Cardiac muscle cell (in vitro differentiated cells and primary cell): Measurements from ENCODE around the gene GAB1. TPM values are rescaled to one million over a fixed set of nuclear protein-coding genes. Genes with fewer than 3 reads are reported as not detected.

Source experiments
- DNase-seq, 2 donors: peaks; one replicate each; pipeline versions ENCODE4 v3.0.0 to v3.0.0-alpha.2; 2010 to 2017; ENCODE audit warnings: low read depth in 1 of 2, low spot score in 1 of 2
- H3K27ac ChIP-seq: fragments of 200-600 bp; sonication (generic); 2 replicates; pipeline ENCODE4 v1.5.1; 2016
- H3K27me3 ChIP-seq: fragments of 200-600 bp; sonication (generic); 2 replicates; pipeline ENCODE4 v1.6.0; 2016; ENCODE audit warnings: control low read depth
- H3K36me3 ChIP-seq: fragments of 200-600 bp; sonication (generic); 2 replicates; pipeline ENCODE4 v1.5.1; 2016; ENCODE audit warnings: control low read depth
- H3K4me1 ChIP-seq: fragments of 200-600 bp; sonication (generic); 2 replicates; pipeline ENCODE4 v1.8.1; 2017; ENCODE audit warnings: low read depth, mild to moderate bottlenecking, mixed run types
- H3K4me3 ChIP-seq: fragments of 200-600 bp; sonication (generic); 2 replicates; pipeline ENCODE4 v1.5.1; 2016; ENCODE audit warnings: mild to moderate bottlenecking
- H3K9me3 ChIP-seq: fragments of 200-600 bp; sonication (generic); 2 replicates; pipeline ENCODE4 v1.5.1; 2017; ENCODE audit warnings: low read depth, mild to moderate bottlenecking, control low read depth
- CTCF ChIP-seq: IDR thresholded peaks from 2 replicates; pipeline ENCODE4 v1.5.1; 2012; ENCODE audit warnings: low read depth, mild to moderate bottlenecking, low read length
- polyA plus RNA-seq: library from polyadenylated mRNA; unstranded; fragments of >200 nt; fragmentation: Nextera tagmentation; extraction: Ambion mirVana; gene quantifications from 2 replicates; pipeline ENCODE4 v1.2.1, GENCODE V29; 2016
- total RNA-seq: library from RNA; depleted of rRNA; stranded (reverse); fragments of >200 nt; gene quantifications from 2 replicates; pipeline ENCODE4 v1.2.3, GENCODE V29; 2016

The GAB1 gene
- total and polyA plus RNA-seq, 2 experiments from 2014 or later: 11.9 to 63.9 TPM

GRCh38 chr4:143400082-143400481, 63.4 kb downstream of the GAB1 start:
- H3K36me3 ChIP-seq: no peaks in the 10 kb centered on the region
- no peaks in the 10 kb centered on the region for H3K27me3 ChIP-seq
- DNase-seq: no peak
- no peak overlapping the region for H3K27ac ChIP-seq
- no peak overlapping the region for H3K4me3 ChIP-seq
- H3K9me3 ChIP-seq: no peaks in the 10 kb centered on the region
- no peak for TF ChIP-seq CTCF
- H3K4me1 ChIP-seq: peaks cover 17% of the 10 kb centered on the region

GRCh38 chr4:143402776-143403552, 66.3 kb downstream of the GAB1 start:
- TF ChIP-seq CTCF: no peak
- Histone ChIP-seq H3K27me3 (no peaks in the 10 kb centered on the region), H3K36me3 (no peaks in the 10 kb centered on the region)

GRCh38 chr4:143403553-143403820, 66.8 kb downstream of the GAB1 start:
- Histone ChIP-seq H3K4me1 (peaks cover 17% of the 10 kb centered on the region), H3K4me3 (no peak overlapping the region), H3K27me3 (no peaks in the 10 kb centered on the region), H3K9me3 (no peaks in the 10 kb centered on the region), H3K36me3 (no peaks in the 10 kb centered on the region), H3K27ac (no peak overlapping the region)
- no peak for DNase-seq
- no peak for TF ChIP-seq CTCF

More at GRCh38 chr4:143402776-143403552, 66.3 kb downstream of the GAB1 start:
- H3K4me1 ChIP-seq: peaks cover 17% of the 10 kb centered on the region
- peak overlapping the region; percentile 46 for H3K27ac ChIP-seq
- no peak overlapping the region for H3K4me3 ChIP-seq
- H3K9me3 ChIP-seq: no peaks in the 10 kb centered on the region
- DNase-seq: no peak

DNA sequence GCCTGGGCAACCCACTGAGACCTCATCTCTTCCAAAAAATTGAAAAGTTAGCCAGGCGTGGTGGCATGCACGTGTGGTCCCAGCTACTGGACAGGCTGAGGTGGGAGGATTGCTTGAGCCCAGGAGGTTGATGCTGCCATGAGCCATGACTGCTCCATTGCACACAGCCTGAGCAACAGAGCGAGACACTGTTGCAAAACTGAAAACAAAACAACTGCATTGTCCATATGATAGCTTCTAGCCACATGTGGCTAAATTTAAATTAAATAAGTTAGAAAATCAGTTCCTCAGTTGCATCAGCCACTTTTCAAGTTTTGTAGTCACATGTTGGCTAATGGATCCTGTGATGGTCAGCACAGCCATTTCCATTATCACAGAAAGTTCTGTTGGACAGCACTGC, 67.9 kb downstream of the GAB1 start:
- Histone ChIP-seq H3K27me3 (no peaks in the 10 kb centered on the region), H3K9me3 (no peaks in the 10 kb centered on the region), H3K4me3 (no peak overlapping the region), H3K27ac (no peak overlapping the region), H3K36me3 (no peaks in the 10 kb centered on the region), H3K4me1 (peaks cover 17% of the 10 kb centered on the region)
- no peak for DNase-seq
- TF ChIP-seq CTCF: no peak

DNA sequence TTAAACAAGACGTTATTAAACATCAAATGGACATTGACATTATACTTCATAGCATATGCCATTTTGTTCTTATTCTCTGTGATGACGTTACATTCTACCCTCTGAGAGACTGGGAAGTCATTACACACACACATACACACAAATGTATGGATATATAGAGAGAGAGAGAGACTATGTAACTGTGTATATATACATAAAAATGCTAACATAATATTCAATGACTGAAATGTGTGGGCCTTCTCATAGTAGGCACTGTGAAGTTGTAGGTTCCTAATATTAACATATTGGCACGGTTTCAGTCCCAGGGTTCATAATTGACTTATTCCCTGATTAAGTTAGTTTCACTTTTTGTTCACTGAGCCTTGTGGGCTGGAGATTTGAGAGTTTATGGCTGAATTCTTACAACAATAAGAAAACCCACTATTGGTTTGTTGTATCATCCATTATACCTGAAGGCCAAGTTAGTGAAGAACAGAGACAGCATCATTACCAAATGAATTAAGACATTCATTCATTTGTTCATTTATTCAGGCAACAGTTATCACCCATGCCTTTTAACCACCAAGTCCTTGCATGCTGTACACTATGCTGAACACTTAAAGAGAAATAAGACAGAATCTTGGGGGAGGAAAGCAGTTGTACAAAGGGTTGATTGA, 68.5 kb downstream of the GAB1 start:
- DNase-seq: no peak
- no peak for TF ChIP-seq CTCF
- H3K27me3 ChIP-seq: no peaks in the 10 kb centered on the region
- H3K4me1 ChIP-seq: peaks cover 17% of the 10 kb centered on the region
- no peak overlapping the region for H3K27ac ChIP-seq
- H3K4me3 ChIP-seq: no peak overlapping the region
- no peaks in the 10 kb centered on the region for H3K9me3 ChIP-seq
- no peaks in the 10 kb centered on the region for H3K36me3 ChIP-seq
